MM.1S (cell line): ENCODE measurements around the gene MYO1E.

Source experiments
- DNase-seq: peaks from one replicate; pipeline ENCODE4 v3.0.0-alpha.2; 2015
- H2AFZ ChIP-seq: fragments of 300-600 bp; sonication (generic); 2 replicates; pipeline ENCODE4 v1.6.0; 2016; ENCODE audit warnings: antibody characterized with exemption, low read length
- H3F3A ChIP-seq: fragments of 300-600 bp; sonication (generic); 2 replicates; pipeline ENCODE4 v1.6.1; 2016; ENCODE audit warnings: mild to moderate bottlenecking, antibody characterized with exemption, low read length, moderate library complexity, mixed read lengths; ENCODE audit not compliant: insufficient read depth
- H3K27ac ChIP-seq: fragments of 300-600 bp; sonication (generic); 2 replicates; pipeline ENCODE4 v1.5.1; 2016; ENCODE audit warnings: mild to moderate bottlenecking, low read length
- H3K27me3 ChIP-seq: fragments of 300-600 bp; sonication (generic); replicated peaks from 2 replicates; pipeline ENCODE4 v1.6.0; 2016; ENCODE audit warnings: low read length; ENCODE audit not compliant: insufficient read depth
- H3K36me3 ChIP-seq: fragments of 300-600 bp; sonication (generic); replicated peaks from 2 replicates; pipeline ENCODE4 v1.6.1; 2016; ENCODE audit warnings: mild to moderate bottlenecking, low read length, mixed read lengths; ENCODE audit not compliant: insufficient read depth
- H3K4me1 ChIP-seq: fragments of 300-600 bp; sonication (generic); 2 replicates; pipeline ENCODE4 v1.6.1; 2016; ENCODE audit warnings: low read length, mixed read lengths
- H3K4me2 ChIP-seq: fragments of 300-600 bp; sonication (generic); 2 replicates; pipeline ENCODE4 v1.6.0; 2016; ENCODE audit warnings: low read depth, low read length
- H3K4me3 ChIP-seq: fragments of 300-600 bp; sonication (generic); 2 replicates; pipeline ENCODE4 v1.5.1; 2016; ENCODE audit warnings: low read length, mixed read lengths
- H3K79me2 ChIP-seq: fragments of 300-600 bp; sonication (generic); 2 replicates; pipeline ENCODE4 v1.6.1; 2016; ENCODE audit warnings: mixed run types, low read length, mixed read lengths
- H3K9ac ChIP-seq: fragments of 300-600 bp; sonication (generic); 2 replicates; pipeline ENCODE4 v1.6.1; 2016; ENCODE audit warnings: low read length, mixed read lengths
- H3K9me2 ChIP-seq: fragments of 300-600 bp; sonication (generic); replicated peaks from 2 replicates; pipeline ENCODE4 v1.6.1; 2016; ENCODE audit warnings: mild to moderate bottlenecking, low read length, mixed read lengths; ENCODE audit not compliant: insufficient read depth
- H3K9me3 ChIP-seq: fragments of 300-600 bp; sonication (generic); replicated peaks from 2 replicates; pipeline ENCODE4 v1.6.1; 2016; ENCODE audit warnings: mild to moderate bottlenecking, low read length, mixed read lengths; ENCODE audit not compliant: insufficient read depth
- H4K20me1 ChIP-seq: fragments of 300-600 bp; sonication (generic); 2 replicates; pipeline ENCODE4 v1.6.1; 2016; ENCODE audit warnings: mild to moderate bottlenecking, low read length, moderate library complexity, mixed read lengths; ENCODE audit not compliant: insufficient read depth
- EZH2 ChIP-seq: fragments of 300-600 bp; sonication (generic); optimal IDR thresholded peaks from 2 replicates; pipeline ENCODE3; 2017; ENCODE audit warnings: low read depth, mild to moderate bottlenecking, antibody characterized with exemption, low read length, mixed read lengths
- EZH2phosphoT487 ChIP-seq: fragments of 300-600 bp; sonication (generic); IDR thresholded peaks from 2 replicates; pipeline ENCODE4 v1.6.1; 2018; ENCODE audit warnings: antibody characterized with exemption, low read length
- TF ChIP-seq, protein P1 (sequence below): fragments of 300-600 bp; sonication (generic); IDR thresholded peaks from 2 replicates; pipeline ENCODE4 v1.5.1; 2016; ENCODE audit warnings: antibody characterized with exemption, low read length, mixed read lengths

The MYO1E gene

GRCh38 chr15:59200560-59200959 lies 172.1 kb downstream of the MYO1E start:
- Histone ChIP-seq H3K4me3 (no peak overlapping the region), H4K20me1 (no peaks in the 10 kb centered on the region), H2AFZ (no peak overlapping the region), H3K27me3 (no peaks in the 10 kb centered on the region), H3K79me2 (no peaks in the 10 kb centered on the region), H3F3A (no peaks in the 10 kb centered on the region), H3K9ac (no peak overlapping the region), H3K27ac (no peak overlapping the region), H3K9me3 (no peaks in the 10 kb centered on the region), H3K9me2 (no peaks in the 10 kb centered on the region), H3K36me3 (no peaks in the 10 kb centered on the region), H3K4me2 (no peak overlapping the region), H3K4me1 (no peaks in the 10 kb centered on the region)
- TF ChIP-seq, protein P1, sequence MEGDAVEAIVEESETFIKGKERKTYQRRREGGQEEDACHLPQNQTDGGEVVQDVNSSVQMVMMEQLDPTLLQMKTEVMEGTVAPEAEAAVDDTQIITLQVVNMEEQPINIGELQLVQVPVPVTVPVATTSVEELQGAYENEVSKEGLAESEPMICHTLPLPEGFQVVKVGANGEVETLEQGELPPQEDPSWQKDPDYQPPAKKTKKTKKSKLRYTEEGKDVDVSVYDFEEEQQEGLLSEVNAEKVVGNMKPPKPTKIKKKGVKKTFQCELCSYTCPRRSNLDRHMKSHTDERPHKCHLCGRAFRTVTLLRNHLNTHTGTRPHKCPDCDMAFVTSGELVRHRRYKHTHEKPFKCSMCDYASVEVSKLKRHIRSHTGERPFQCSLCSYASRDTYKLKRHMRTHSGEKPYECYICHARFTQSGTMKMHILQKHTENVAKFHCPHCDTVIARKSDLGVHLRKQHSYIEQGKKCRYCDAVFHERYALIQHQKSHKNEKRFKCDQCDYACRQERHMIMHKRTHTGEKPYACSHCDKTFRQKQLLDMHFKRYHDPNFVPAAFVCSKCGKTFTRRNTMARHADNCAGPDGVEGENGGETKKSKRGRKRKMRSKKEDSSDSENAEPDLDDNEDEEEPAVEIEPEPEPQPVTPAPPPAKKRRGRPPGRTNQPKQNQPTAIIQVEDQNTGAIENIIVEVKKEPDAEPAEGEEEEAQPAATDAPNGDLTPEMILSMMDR, result no peak
- TF ChIP-seq EZH2phosphoT487, result no peak
- no peak for TF ChIP-seq EZH2
- DNase-seq, result no peak

- no peaks in the 10 kb centered on the region for H3K79me2 ChIP-seq
- no peak overlapping the region for H3K4me2 ChIP-seq
- H3K9ac ChIP-seq, result no peak overlapping the region
- TF ChIP-seq, protein P1, result no peak
- TF ChIP-seq EZH2 (no peak), EZH2phosphoT487 (no peak)
- H3K4me1 ChIP-seq, result no peaks in the 10 kb centered on the region
- H4K20me1 ChIP-seq, result no peaks in the 10 kb centered on the region
- H3K4me3 ChIP-seq, result no peak overlapping the region
- H3K27ac ChIP-seq, result no peak overlapping the region
- no peak for DNase-seq
- no peaks in the 10 kb centered on the region for H3K27me3 ChIP-seq
- H3F3A ChIP-seq, result no peaks in the 10 kb centered on the region
- no peak overlapping the region for H2AFZ ChIP-seq
- no peaks in the 10 kb centered on the region for H3K36me3 ChIP-seq
- no peaks in the 10 kb centered on the region for H3K9me3 ChIP-seq
- H3K9me2 ChIP-seq, result no peaks in the 10 kb centered on the region
Observed at GRCh38 chr15:59199626-59200465, 172.8 kb downstream of the MYO1E start.

DNA sequence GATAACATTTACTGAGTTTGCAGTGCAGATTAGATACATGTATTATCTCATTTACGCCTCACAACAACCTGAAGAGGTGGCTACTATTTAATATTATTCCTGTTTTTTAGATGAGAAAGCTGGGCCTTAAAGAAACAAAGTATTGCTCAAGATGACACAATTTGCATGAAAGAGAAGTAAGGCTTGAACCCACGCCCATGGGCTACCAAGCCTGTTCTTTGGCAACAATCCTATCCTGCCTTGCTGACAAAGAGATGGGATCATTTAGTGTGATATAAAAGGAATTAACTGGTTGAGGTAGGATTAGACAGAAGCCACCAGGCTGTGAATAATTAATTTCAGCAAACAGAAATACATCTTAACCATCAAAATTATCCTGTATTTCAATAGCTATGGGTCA lies 175.2 kb downstream of the MYO1E start:
- Histone ChIP-seq H3K4me3 (no peak overlapping the region), H3K36me3 (no peaks in the 10 kb centered on the region), H3K27me3 (no peaks in the 10 kb centered on the region), H3K27ac (no peak overlapping the region), H3K9me3 (no peaks in the 10 kb centered on the region), H2AFZ (no peak overlapping the region), H3K4me2 (no peak overlapping the region), H3K9me2 (no peaks in the 10 kb centered on the region), H3K4me1 (no peaks in the 10 kb centered on the region), H3K9ac (no peak overlapping the region), H4K20me1 (no peaks in the 10 kb centered on the region), H3K79me2 (no peaks in the 10 kb centered on the region), H3F3A (no peaks in the 10 kb centered on the region)
- TF ChIP-seq EZH2 (no peak), EZH2phosphoT487 (no peak)
- TF ChIP-seq, protein P1, result no peak
- no peak for DNase-seq
